HG03159 (cell line): ENCODE results near the gene ZNF483.
"Not testable (repeated sequence)": the region's sequence is repeated elsewhere in the genome, so short reads cannot be mapped to it uniquely, and the experiment has no call there.

Source experiments
- ATAC-seq: cut with Tn5 transposase; IDR thresholded peaks from one replicate; pipeline ENCODE4 v1.9.1; 2021; ENCODE audit warnings: mild to moderate bottlenecking, moderate library complexity; ENCODE audit not compliant: unreplicated experiment

Gene ZNF483

DNA sequence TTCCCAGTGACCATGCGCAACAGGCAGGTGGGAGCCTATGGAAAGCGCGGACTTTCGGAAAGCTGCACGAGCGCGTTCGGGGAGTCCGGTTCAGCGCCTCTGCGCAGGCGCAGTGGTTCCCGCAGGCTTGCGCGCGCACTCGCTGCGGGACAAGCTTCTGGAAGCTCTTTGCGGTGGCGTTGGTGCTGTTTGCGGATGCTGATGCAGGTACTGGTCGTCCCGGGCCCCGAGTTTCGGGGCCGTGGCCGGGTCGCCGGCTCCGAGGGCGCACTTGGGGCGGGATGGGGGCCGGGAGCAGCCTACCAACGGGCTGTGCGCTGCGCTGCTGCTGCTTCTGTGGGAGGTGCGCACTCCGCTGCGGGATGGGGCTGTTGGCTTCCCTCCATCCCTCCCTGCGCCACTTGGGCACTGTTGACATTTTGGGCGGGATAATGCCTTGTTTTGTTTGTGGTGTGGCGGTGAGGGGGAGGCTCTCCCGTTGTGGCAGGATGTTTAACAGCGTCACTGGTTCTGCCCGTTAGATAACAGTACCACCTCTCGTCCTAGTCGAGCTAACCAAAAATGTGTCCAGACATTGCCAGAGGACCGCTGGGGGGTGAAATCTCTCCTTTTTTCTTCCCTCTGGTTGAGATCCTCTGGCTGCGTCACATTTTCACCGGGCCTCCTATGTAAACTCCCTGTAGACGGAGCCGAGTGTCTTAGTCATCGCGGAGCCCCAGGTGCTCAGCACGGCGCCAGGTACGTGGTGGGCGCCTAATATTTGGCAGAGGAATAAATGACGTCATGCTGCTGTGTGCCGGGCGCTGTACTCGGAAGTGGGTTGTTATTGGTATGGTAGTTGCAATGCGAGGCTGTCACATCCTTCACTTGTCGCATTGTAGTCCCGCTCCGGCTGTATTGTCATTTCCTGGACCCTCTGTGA is at the start of gene ZNF483:
Gene ZNF483 (plus strand): TSS at position 124 of the 922 bp plus-strand sequence. CDS start 2,217 bp downstream, outside the sequence.
- ATAC-seq, result no peak

DNA sequence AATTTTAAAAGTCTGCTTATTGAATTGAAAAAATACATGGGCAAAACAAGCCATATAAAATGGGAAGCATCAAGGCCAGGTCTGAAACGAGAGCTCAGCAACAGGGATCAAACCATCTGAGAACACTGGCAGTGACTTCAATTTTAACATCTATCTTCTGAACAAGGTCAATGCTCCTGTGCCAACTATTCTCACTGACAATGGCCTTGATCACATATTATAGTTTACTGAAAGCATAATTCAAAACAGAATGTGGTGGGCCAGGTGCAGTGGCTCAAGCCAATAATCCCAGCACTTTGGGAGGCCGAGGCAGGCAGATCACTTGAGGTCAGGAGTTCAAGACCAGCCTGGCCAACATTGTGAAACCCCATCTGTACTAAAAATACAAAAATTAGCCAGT is 49.8 kb upstream of the ZNF483 start:
- ATAC-seq, result no peak

DNA sequence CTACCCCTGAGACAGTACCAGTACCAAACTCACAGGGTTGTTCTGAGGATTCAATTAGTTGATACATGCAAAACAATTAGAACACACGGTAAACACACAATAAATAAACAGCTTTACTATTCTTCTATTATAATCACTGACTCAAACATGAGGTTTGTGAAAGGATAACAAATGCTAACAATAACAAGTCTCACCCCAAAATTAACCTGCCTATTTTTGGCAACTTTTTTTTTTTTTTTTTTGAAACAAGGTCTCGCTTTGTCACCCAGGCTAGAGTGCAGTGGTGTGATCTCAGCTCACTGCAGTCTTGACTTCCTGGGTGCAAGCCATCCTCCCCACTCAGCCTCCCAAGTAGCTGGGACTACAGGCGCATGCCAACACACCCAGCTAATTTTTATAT is 47.3 kb upstream of the ZNF483 start:
- ATAC-seq, result no peak

DNA sequence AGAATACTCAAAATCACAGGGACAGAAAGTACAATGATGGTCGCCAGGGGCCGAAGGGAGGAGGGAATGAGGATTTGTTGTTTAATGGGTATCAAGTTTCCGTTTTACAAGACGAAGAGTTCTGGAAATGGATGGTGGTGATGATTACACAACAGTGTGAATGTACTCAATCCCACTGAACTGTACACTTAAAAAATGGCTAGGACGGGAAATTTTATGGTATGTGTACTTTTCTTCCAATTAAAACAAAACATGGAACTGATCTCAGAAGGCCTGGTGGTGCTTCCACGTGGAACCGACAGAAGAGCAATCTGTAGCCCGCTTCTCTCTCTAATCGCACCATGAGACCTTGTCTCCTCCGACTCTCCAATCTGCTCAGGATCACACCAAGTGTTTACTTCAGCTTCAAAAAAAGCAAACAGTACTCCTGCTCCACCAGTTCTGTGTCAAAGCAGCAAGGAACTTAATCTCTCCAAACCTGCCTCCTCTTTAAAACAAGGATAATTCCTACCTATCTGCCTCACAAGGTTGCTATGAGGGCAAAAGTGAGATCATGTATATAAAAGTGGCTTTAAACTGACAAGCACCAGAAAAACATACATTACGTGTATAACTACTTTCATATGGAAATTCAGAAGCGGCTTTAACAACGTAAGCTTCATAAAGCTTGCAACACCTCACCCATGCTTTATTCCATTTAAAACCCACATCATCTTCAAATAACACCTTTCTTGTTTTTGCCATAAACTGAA is 42.9 kb upstream of the ZNF483 start:
- no peak for ATAC-seq

DNA sequence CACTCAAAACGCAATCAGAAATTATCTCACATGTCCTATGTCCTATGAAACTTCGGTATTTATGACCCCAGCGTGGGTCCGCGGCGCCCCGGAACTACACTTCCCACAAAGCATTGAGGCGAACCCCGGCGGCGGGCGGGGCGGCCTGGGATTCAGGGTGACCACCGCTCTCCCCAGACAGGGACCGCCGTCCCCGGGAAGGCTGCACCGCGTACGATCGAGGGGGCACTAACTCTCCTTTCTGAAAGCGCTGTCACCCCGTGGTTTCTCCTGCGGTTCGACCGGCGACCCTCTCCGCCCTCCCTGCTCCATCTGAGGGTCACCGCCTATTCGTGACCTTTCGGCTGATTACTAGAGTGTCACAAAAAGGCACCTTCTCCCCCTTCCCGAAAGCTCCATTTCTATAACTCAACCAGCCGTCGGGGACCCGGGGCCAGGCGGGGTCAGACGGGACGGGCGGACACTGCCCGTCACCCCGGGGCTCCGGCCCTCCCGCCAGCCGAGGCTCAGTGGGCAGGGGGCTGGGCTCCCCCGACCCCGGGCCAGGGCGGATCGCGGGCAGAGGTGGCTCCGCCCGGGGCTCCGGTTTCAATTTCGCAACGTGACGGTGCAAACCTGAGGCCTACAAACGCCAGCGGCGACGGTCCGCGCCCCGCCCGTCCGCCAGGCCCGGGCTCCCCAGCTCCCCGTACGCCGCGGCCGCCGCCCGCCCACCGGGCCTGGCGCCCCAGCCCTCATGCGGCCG is 42.1 kb upstream of the ZNF483 start:
- ATAC-seq, result peak; percentile 58

DNA sequence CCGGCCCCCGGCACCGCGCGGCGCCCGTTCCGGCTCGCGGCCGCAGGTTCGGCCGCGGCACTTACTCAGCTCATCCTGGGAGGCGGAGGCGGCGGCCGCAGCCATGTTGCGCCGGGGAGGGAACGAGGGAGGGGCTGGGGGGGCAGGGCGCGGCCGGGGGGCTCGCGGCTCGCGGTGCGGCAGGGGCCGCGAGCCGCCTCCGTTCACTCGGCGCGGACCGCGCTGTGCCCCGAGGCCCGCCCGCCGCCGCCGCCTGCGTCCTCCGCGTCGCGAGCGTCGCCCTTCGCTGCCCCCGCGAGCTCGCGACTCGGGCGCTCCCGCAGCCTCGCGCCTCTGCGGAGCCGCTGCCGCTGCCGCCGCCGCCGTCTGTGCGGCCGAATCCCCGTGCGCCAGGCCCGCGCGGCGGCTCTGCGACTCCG is 41.5 kb upstream of the ZNF483 start:
- ATAC-seq, result peak; percentile 32

DNA sequence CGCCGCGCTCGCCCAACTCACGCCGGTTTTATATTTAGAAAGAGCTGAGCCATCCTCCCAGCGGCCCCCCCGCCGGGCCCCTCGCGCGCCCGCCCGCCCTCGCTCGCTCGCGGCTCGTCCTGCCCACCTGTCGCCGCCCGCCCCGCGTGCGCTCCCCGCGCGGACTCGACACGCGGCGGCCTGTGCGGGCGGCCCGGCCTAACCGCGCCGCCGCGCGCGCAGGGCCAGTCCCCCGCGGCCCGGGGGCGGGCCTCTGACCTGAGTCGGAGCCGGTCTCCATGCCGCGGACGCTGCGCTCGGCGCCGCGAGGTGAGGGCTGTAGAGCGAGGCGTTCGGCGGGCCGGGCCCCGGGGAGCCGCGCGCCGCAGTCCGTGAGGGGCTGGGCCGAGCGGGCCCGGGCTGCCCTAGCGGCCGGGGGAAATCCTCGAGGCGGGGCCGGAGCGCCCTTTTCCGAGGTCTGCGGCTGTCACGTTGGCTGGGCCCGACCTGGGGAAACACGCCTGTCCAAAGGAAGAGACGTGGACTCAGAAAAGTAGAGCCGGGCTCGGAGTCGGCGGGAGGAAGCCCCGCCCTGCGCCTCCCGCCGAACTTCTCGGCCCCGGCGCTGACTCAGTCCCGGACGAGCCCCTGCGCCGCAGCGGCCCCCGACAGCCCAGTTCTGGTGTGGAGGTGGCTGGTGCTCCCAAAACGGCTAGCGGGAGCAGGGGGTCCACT is 41.0 kb upstream of the ZNF483 start, which contains the start of gene ECPAS:
Gene ECPAS (minus strand): TSS at position 526 of the 714 bp plus-strand sequence. CDS start 11,465 bp downstream, outside the sequence.
- ATAC-seq, result peak; percentile 56

DNA sequence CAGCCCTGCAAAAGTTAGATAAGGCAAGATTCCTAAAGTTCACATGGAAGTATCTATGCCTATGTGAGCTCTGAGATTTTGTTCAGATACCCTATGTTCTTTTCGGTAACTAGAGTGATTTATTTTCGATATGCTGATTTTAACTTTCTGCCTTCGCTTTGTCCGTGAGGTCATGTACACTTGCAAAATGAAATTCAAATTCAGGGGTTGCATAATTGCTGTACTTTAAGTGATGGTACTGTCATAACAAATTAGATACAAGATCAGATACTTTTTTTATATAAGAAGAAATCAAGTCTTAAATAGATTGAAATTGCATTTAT is 40.4 kb upstream of the ZNF483 start:
- ATAC-seq, result peak; percentile 1

DNA sequence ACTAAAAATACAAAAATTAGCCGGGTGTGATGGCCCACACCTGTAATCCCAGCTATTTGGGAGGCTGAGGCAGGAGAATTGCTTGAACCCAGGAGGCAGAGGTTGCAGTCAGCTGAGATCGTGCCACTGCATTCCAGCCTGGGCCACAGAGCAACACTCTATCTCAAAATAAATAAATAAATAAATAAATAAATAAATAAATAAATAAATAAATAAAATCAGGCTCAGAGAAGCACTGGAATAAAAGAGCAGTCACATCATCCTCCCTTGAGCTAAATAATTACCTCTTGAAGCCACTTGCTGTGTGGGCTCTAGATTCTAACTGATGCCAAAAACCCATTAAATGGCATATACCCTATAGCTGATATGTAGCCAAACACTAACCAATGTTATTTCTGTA is 27.8 kb upstream of the ZNF483 start:
- not testable (repeated sequence) for ATAC-seq

DNA sequence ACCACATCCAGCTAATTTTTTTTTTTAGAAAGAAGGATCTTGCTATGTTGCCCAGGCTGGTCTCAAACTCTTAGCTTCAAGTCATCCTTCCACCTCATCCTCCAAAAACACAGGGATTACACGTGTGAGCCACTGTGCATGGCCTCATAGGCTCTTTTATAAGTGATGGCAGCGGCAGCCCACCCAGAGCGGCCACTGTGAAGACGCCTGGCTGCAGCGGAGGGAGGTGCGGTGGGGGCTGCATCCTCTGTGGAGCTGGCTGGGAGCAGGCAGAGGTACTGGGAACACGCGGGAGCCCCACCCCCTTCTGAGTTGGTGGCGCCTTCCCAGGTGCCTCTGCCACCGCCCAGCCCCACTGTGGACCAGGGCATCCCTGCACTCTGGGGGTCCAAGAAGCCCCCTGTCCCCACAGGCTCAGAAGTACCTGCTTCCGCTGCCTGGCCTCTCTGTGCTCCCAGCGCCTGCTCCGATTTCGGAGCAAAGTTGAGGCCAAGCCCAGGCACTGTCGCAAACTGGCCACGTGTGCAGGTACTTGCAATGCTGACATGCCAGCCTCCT is 23.9 kb upstream of the ZNF483 start:
- ATAC-seq, result no peak

DNA sequence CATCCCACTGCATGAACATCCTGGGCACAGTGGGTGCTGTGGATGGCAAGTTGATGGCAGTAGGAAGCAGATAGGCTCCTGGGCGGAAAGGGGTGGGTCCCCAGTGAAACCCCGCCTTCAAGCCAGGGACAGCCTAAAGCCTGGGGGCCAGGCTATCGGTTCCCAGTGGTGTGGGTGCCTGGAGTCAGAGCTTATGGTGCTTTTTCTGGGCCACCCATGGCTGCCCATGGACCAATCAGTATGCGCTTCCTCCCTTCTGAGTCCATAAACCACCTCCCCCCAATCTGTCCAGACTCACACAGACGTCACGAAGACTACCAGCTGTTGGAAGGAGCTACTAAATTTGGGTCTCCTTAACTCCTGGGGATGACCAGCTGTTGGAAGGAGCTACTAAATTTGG is 23.3 kb upstream of the ZNF483 start:
- no peak for ATAC-seq

DNA sequence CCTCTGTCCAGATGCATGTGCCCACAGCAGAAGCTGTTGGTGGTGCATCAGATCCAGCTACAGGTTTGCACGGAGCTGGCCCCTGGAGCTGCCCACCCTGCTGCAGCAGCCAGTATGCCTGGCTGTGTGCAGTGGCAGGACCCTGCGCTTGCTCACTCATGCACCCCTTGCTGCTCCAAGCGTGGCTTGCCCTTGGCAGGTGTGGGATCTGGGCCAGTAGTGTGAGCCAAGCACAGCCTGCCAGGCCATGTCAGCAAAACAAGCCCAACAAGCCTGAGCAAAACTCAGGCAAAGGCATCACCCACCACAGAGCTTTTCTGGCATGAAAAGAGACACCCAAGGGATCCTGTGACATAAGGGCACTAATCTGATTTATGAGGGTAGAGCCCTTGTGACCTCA is 22.5 kb upstream of the ZNF483 start:
- no peak for ATAC-seq

DNA sequence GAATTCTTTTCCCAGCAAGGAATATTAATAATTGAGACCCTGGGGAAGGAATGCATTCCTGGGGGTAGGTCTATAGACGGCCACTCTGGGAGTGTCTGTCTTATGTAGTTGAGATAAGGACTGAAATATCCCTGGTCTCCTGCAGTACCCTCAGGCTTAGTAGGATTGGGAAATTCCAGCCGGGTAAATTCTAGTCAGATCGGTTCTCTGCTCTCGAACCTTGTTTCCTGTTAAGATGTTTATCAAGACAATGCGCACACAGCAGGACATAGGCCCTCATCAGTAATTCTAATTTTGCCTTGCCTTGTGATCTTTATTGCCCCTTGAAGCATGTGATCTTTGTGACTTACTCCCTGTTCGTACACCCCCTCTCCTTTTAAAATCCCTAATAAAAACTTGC is 13.4 kb upstream of the ZNF483 start:
- not testable (repeated sequence) for ATAC-seq

DNA sequence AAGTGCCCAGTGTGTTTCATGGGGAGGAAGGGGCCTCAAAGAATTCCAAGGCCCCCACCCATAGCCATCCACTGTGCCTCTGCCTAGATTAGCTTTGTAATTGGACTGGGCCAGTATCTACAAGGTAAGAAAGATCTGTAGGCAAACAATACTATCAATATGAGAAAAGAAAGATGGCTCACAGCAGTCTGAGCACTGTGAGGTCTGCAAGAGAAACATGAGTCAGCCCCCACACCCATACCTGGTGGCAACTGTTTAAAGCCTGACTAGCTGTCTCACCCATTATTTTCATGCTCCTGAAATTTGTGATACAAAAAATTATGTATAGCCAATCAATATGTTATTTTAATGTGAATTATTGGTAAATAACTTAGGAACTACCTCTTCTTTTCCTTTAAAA is 10.0 kb upstream of the ZNF483 start:
- no peak for ATAC-seq

DNA sequence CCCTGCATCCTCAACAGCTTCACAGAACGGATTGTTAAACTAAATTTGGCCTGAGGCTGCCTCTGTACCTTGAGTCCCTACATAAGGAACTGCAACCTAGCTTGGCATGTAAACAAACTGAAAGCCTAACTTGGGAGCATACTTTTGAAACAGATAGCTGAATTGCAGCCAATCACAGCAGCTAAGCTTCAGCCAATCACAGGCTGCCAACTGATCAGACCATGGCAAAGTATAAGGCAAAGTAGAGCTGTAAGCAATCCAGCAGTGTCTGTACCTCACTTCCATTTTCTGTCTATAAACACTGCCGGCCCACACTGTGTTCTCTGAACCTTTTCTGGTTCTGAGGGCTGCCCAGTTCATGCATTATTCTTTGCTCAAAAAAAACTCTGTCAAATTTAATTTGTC is 8.9 kb upstream of the ZNF483 start:
- ATAC-seq, result no peak

DNA sequence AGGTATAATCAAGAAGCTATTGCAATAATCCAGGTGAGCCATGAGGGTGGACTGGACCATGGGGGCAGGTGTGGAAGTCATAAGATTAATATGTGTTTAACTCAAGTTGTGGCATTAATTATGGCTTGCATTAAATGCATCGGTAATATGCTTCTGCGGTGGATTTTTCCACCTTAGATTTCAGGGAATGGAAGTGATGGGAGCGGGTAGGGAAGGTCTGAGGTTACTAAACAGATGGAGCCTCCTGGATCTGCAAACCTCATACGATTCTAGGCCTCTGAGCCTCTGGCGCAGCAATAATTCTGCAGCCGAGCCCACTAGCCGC is 286 bp upstream of the ZNF483 start:
- no peak for ATAC-seq

DNA sequence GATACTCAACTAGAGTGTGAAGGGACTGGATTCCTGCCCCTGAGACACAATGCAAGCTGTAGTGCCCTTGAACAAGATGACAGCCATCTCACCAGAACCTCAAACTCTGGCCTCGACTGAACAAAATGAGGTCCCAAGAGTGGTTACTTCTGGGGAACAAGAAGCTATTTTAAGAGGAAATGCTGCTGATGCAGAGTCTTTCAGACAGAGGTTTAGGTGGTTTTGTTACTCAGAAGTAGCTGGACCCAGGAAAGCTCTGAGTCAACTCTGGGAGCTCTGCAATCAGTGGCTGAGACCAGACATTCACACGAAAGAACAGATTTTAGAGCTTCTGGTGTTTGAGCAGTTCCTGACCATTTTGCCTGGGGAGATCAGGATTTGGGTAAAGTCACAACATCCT is 2.4 kb downstream of the ZNF483 start:
- ATAC-seq, result no peak

DNA sequence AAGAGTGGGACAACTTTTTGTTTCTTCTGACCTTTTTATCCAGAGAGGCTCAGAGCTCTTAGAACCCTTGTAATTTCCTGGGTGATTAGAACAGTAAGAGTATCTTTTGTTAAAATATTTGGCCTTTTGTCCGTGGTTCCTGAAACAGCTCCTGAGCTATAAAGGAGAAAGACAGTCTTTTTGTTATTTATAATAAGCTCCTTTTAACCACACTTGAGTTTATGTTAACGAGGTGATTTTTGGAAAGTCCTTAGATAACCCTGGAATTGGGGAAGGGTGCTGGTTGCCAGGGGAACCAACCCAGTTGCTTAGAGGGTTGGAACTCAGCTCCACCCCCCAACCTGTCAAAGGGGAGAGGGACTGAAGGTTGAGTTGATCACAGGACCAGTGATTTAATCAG is 4.8 kb downstream of the ZNF483 start:
- ATAC-seq, result no peak

DNA sequence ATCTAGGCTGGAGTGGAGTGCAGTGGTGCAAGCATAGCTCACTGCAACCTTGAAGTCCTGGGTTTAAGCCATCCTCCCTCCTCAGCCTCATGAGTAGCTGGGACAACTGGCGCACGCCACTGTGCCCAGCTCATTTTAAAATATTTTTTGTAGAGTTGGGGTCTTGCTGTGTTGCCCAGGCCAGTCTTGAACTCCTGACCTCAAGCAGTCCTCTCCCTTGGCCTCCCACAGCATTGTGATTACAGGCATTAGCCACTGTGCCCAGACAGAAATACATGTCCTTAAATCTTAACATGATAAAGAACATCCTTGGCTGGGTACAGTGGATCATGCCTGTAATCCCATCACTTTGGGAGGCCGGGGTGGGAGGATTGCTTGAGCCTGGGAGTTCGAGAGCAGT is 6.7 kb downstream of the ZNF483 start:
- ATAC-seq, result no peak

DNA sequence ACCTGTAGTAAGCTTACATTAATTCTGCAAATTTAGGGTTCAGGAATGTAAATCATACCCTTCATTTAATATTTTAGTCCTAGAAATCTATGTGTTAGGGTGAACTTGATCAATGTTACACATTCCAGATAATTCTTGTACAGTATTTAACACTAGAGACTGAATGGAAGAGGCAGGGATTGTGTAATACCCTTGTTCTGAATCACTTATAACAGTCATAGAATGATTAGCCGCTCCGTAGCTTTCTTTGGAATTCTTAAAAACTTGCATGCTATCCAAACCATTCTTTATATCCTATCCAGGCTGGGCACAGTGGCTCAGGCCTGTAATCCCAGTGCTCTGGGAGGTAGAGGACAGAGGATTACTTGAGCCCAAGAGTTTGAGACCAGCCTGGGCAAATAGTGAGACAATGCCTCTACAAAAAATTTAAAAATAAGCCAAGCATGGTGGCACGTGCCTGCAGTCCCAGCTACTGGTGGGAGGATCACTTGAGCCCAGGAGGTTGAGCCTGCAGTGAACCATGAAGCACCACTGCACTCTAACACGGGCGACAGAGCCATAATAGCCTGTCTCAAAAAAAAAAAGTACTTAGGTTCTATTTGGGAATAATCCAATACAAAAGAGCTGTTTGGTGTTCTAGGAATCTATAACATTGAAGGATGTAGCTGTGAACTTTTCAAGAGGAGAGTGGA is 8.3 kb downstream of the ZNF483 start:
- no peak for ATAC-seq
